Mesenchymal stem cell (in vitro differentiated cells and primary cell): Measurements from ENCODE around the gene SLC1A5.

Experiments used
- DNase-seq: peaks from one replicate; pipeline ENCODE4 v3.0.0-alpha.2; 2013
- H2AFZ ChIP-seq: one replicate; pipeline ENCODE4 v1.6.1; 2013; ENCODE audit warnings: low read depth, mild to moderate bottlenecking, control low read depth, inconsistent platforms, low read length, moderate library complexity
- H2AK5ac ChIP-seq: 2 replicates; pipeline ENCODE4 v1.6.1; 2013; ENCODE audit warnings: low read length, moderate library complexity, mild to moderate bottlenecking, inconsistent platforms; ENCODE audit not compliant: severe bottlenecking
- H2BK120ac ChIP-seq: one replicate; pipeline ENCODE4 v1.6.1; 2013; ENCODE audit warnings: low read depth, mild to moderate bottlenecking, inconsistent platforms, low read length, moderate library complexity
- H2BK12ac ChIP-seq, 2 experiments: one replicate each; pipeline ENCODE4 v1.6.1; 2013; ENCODE audit warnings: inconsistent platforms in 2 of 2, low read length in 2 of 2, mild to moderate bottlenecking in 2 of 2, moderate library complexity in 2 of 2, control low read depth in 1 of 2
- H2BK15ac ChIP-seq: one replicate; pipeline ENCODE4 v1.6.1; 2013; ENCODE audit warnings: mild to moderate bottlenecking, low read depth, inconsistent platforms; ENCODE audit not compliant: poor library complexity, severe bottlenecking
- H2BK5ac ChIP-seq: 2 replicates; pipeline ENCODE4 v1.6.1; 2013; ENCODE audit warnings: low read depth, mild to moderate bottlenecking, low read length, control low read depth, inconsistent platforms; ENCODE audit not compliant: poor library complexity, severe bottlenecking
- H3K14ac ChIP-seq, 2 experiments: one replicate each; pipeline ENCODE4 v1.6.1; 2013; ENCODE audit warnings: inconsistent platforms in 2 of 2, low read length in 2 of 2, control low read depth in 1 of 2, mild to moderate bottlenecking in 1 of 2, moderate library complexity in 1 of 2
- H3K18ac ChIP-seq, 2 experiments: one replicate each; pipeline ENCODE4 v1.6.1; 2013; ENCODE audit warnings: inconsistent platforms in 2 of 2, low read length in 2 of 2, control low read depth in 1 of 2, low read depth in 1 of 2, mild to moderate bottlenecking in 1 of 2
- H3K23ac ChIP-seq, 2 experiments: one replicate each; pipeline ENCODE4 v1.6.1; 2013; ENCODE audit warnings: inconsistent platforms in 2 of 2, low read length in 2 of 2, mild to moderate bottlenecking in 2 of 2, moderate library complexity in 2 of 2, control low read depth in 1 of 2
- H3K27ac ChIP-seq: 2 replicates; pipeline ENCODE4 v1.5.1; 2013; ENCODE audit warnings: mild to moderate bottlenecking, moderate library complexity, low read length, control low read depth, inconsistent platforms; ENCODE audit not compliant: poor library complexity, severe bottlenecking
- H3K27me3 ChIP-seq, 2 experiments: 2 replicates each; pipeline versions ENCODE4 v1.6.1 to v1.7.0; 2013; ENCODE audit warnings: low read length in 2 of 2, mild to moderate bottlenecking in 2 of 2, moderate library complexity in 2 of 2, control low read depth in 1 of 2, inconsistent platforms in 1 of 2; ENCODE audit not compliant: control insufficient read depth in 1 of 2, insufficient read depth in 1 of 2
- H3K36me3 ChIP-seq, 2 experiments: 2 replicates each; pipeline versions ENCODE4 v1.6.1 to v1.7.0; 2013; ENCODE audit warnings: low read length in 2 of 2, control low read depth in 1 of 2, inconsistent platforms in 1 of 2, low read depth in 1 of 2, mild to moderate bottlenecking in 1 of 2; ENCODE audit not compliant: insufficient read depth in 2 of 2, control insufficient read depth in 1 of 2
- H3K4ac ChIP-seq, 2 experiments: one replicate each; pipeline ENCODE4 v1.6.1; 2013; ENCODE audit warnings: inconsistent platforms in 2 of 2, low read length in 2 of 2, mild to moderate bottlenecking in 2 of 2, moderate library complexity in 2 of 2, control low read depth in 1 of 2, low read depth in 1 of 2
- H3K4me1 ChIP-seq: 2 replicates; pipeline ENCODE4 v1.6.1; 2013; ENCODE audit warnings: low read depth, low read length, control low read depth; ENCODE audit not compliant: control insufficient read depth, insufficient read depth
- H3K4me2 ChIP-seq: 2 replicates; pipeline ENCODE4 v1.6.1; 2013; ENCODE audit warnings: low read length, mild to moderate bottlenecking, inconsistent platforms; ENCODE audit not compliant: poor library complexity, severe bottlenecking
- H3K4me3 ChIP-seq, 2 experiments: 2 replicates each; pipeline versions ENCODE4 v1.5.1 to v1.7.0; 2013; ENCODE audit warnings: low read length in 2 of 2, mild to moderate bottlenecking in 2 of 2, control low read depth in 1 of 2, low read depth in 1 of 2; ENCODE audit not compliant: insufficient read depth in 1 of 2
- H3K79me1 ChIP-seq: replicated peaks from 2 replicates; pipeline ENCODE4 v1.6.1; 2013; ENCODE audit warnings: mild to moderate bottlenecking, control low read depth, low read length, inconsistent platforms; ENCODE audit not compliant: poor library complexity, severe bottlenecking
- H3K9ac ChIP-seq: 2 replicates; pipeline ENCODE4 v1.7.0; 2013; ENCODE audit warnings: mild to moderate bottlenecking, low read length, moderate library complexity
- H3K9me3 ChIP-seq: 2 replicates; pipeline ENCODE4 v1.7.0; 2013; ENCODE audit warnings: mild to moderate bottlenecking, low read length; ENCODE audit not compliant: control insufficient read depth
- H4K8ac ChIP-seq: one replicate; pipeline ENCODE4 v1.6.1; 2013; ENCODE audit warnings: inconsistent platforms, mild to moderate bottlenecking, low read length, moderate library complexity
- H4K91ac ChIP-seq: one replicate; pipeline ENCODE4 v1.6.1; 2013; ENCODE audit warnings: mild to moderate bottlenecking, low read length, inconsistent platforms
- WGBS: methylation state at CpG from one replicate; pipeline ENCODE4 v1.1.7; 2013; ENCODE audit warnings: mixed read lengths; 5-methylcytosine and 5-hydroxymethylcytosine counted together

Gene SLC1A5

GRCh38 chr19:46815833-46816627 lies 27.6 kb upstream of the SLC1A5 start:
- Histone ChIP-seq H3K9me3 (no peaks in the 10 kb centered on the region), H2BK12ac (peak overlapping the region in 1 of 2 experiments; percentile 15), H3K4me2 (no peak overlapping the region), H3K4me3 (no peak overlapping the region), H2BK15ac (no peak overlapping the region), H3K27me3 (peaks cover 0 to 6% of the 10 kb centered on the region in 2 experiments), H4K8ac (no peak overlapping the region), H2AFZ (no peak overlapping the region), H3K27ac (no peak overlapping the region), H3K18ac (no peak overlapping the region), H3K23ac (peak overlapping the region in 1 of 2 experiments; percentile 72), H3K9ac (no peak overlapping the region), H3K4ac (no peak overlapping the region), H4K91ac (no peak overlapping the region), H3K36me3 (no peaks in the 10 kb centered on the region), H3K4me1 (peaks cover 10% of the 10 kb centered on the region), H2BK5ac (no peak overlapping the region), H3K79me1 (no peaks in the 10 kb centered on the region), H2AK5ac (no peak overlapping the region), H3K14ac (no peak overlapping the region), H2BK120ac (no peak overlapping the region)
- 94% methylated on average over 14 of the region's 18 CpGs for WGBS
- no peak for DNase-seq

DNA sequence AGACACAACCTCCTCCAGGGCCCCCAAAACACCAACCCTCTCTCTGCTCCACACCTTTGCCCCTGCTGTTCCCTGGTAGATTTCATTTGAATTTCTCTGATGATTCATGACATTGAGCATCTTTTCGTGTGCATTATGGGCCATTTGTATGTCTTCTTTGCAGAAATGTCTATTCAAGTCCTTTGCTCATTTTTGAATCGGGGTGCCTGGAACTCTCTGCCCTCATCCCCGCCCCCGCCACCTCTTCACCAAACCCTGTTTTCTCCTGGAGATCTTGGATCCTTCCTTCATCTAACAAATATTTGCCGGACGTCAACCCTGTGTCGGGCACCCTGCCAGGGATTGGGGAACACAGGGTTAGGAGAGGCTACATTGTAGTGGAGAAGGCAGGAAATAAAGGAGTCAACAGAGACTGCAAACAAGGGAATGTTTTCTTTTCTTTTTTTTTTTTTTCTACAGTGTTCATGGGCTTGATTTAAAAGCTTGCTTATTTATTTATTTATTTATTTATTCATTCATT lies 25.5 kb upstream of the SLC1A5 start:
- DNase-seq = peak; percentile 34
- Histone ChIP-seq H3K4me1 (peaks cover 8% of the 10 kb centered on the region), H3K9me3 (no peaks in the 10 kb centered on the region), H3K9ac (no peak overlapping the region), H3K23ac (no peak overlapping the region), H3K18ac (no peak overlapping the region), H2BK15ac (no peak overlapping the region), H3K4me3 (no peak overlapping the region), H2BK12ac (no peak overlapping the region), H2BK120ac (no peak overlapping the region), H4K8ac (peak overlapping the region; percentile 35), H4K91ac (no peak overlapping the region), H2AK5ac (no peak overlapping the region), H3K14ac (no peak overlapping the region), H3K4ac (no peak overlapping the region), H2BK5ac (no peak overlapping the region), H3K27me3 (peaks cover 0 to 6% of the 10 kb centered on the region in 2 experiments), H3K36me3 (no peaks in the 10 kb centered on the region), H2AFZ (no peak overlapping the region), H3K4me2 (no peak overlapping the region), H3K79me1 (no peaks in the 10 kb centered on the region), H3K27ac (no peak overlapping the region)
- WGBS = 89% methylated on average over 6 of the region's 7 CpGs

- no peak overlapping the region for H2AFZ ChIP-seq
- peaks cover 8% of the 10 kb centered on the region for H3K4me1 ChIP-seq
- peak overlapping the region; percentile 55 for H4K91ac ChIP-seq
- no peaks in the 10 kb centered on the region for H3K9me3 ChIP-seq
- no peaks in the 10 kb centered on the region for H3K36me3 ChIP-seq
- WGBS = 62% methylated on average over 23 of the region's 24 CpGs
- H2BK12ac ChIP-seq = peak overlapping the region; percentile 73 to 95
- H2BK15ac ChIP-seq = no peak overlapping the region
- no peak overlapping the region for H3K9ac ChIP-seq
- H3K14ac ChIP-seq = no peak overlapping the region
- H3K27me3 ChIP-seq = peaks cover 0 to 6% of the 10 kb centered on the region in 2 experiments
- H3K4ac ChIP-seq = no peak overlapping the region
- H4K8ac ChIP-seq = peak overlapping the region; percentile 35
- H3K79me1 ChIP-seq = no peaks in the 10 kb centered on the region
- H2BK120ac ChIP-seq = no peak overlapping the region
- H2BK5ac ChIP-seq = no peak overlapping the region
- H3K23ac ChIP-seq = no peak overlapping the region
- H3K4me3 ChIP-seq = no peak overlapping the region
- H3K27ac ChIP-seq = no peak overlapping the region
- H3K4me2 ChIP-seq = no peak overlapping the region
- no peak overlapping the region for H2AK5ac ChIP-seq
- no peak overlapping the region for H3K18ac ChIP-seq
- DNase-seq = no peak
Measured at GRCh38 chr19:46812977-46813838, 24.8 kb upstream of the SLC1A5 start.
